Stimulated activated CD4-positive, alpha-beta T cell treated with anti-CD3 and anti-CD28 coated beads, Interleukin-15, amount 100 ng/mL, for 1 hour (primary cell): ENCODE measurements around the gene CRHR1.

Experiments
- DNase-seq, 2 donors: peaks; one replicate each; pipeline ENCODE4 v3.0.0-alpha.2; 2020; ENCODE audit warnings: low read depth in 1 of 2, low spot score in 1 of 2

Gene CRHR1

DNA sequence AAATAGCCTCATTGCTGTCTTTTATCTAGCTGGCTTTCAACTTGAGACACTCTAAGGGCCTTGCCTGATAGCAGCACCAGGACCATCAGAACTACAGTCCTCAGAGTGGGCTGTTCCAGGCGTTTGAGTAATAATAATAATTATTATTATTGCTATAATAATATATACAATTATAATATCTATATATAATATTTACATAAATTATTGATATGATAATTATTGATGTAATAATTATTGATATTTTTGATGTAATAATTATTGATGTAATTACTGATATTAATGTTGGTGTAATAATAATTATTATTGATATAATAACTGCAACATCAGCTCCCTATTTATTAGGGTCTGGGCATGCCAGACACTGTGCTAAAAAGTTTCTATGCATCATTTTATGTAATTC is 25.6 kb upstream of the CRHR1 start:
- DNase-seq = no peak

DNA sequence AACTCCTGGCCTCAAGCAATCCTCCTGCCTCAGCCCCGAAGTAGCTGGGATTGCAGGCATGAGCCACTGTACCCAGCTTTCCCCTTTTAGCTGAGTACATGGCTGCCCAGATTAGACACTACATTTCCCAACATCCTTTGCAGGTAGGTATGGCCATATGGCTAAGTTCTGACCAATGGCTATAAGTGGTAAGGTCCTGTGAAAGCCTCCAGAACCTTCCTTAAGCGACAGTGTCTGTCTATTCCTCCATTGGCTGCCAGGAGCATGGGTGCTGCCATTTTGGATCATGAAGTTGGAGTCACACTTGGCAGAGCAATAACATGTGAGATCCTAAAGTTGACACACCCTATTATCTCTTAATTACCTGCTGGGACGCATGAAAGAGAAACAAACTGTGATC is 24.4 kb upstream of the CRHR1 start:
- no peak for DNase-seq

- no peak for DNase-seq
These were observed 22.1 kb upstream of the CRHR1 start for GRCh38 chr17:45761957-45762565.

DNA sequence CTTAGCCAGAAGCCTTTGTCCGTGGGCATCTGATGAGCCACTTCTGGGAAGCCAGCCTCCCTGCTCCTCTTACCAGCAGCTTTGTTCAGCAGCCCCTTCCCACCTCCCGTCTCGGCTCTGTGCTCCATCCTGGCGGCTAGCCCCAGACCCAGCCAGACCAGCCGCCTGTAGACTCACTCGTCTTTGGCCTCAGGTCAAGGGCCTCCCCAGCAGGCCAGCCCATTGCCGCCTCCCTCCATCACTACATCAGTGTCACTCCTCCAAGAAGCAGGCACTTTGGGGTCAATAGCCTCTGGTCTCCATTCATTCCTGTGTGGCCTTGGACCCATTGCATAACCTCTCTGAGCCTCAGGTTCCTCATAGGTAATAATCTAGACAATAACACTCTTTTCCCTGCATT is 20.9 kb upstream of the CRHR1 start:
- no peak for DNase-seq

- DNase-seq = no peak
These were observed 19.6 kb upstream of the CRHR1 start for GRCh38 chr17:45764479-45764878.

GRCh38 chr17:45768000-45768399 is 16.1 kb upstream of the CRHR1 start:
- no peak for DNase-seq

DNA sequence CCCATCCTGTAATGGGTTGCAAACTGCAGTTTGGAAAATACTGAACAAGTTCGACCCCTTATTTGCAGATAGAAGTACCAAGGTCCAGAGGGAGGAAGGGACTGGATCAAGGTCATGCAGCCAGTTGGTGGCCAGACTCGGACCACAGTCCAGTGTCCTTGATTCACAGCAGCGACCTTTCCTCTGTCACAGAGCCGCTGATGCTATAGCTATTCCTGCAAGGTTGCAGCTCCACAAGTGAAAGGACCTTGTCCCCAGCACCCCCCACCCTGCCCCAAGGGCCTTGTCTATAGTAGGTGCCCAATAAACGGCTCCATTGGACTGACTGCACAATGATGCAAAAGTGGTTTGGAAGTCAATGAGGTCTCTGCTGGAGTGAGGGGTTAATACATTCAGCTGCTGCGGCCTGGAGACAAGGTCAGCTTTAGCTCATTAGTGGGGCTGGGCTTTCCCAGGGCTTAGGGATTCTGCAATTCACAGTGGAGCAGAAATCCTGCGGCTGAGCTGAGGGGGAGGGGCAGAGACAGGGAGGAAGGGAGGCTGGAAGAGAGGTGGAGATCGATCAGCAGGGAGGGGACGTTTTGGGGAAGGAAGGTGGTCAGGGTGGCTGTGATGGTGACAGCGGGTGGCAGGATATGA is 13.4 kb upstream of the CRHR1 start:
- DNase-seq = no peak

GRCh38 chr17:45771271-45771959 is 12.7 kb upstream of the CRHR1 start:
- DNase-seq = no peak

DNA sequence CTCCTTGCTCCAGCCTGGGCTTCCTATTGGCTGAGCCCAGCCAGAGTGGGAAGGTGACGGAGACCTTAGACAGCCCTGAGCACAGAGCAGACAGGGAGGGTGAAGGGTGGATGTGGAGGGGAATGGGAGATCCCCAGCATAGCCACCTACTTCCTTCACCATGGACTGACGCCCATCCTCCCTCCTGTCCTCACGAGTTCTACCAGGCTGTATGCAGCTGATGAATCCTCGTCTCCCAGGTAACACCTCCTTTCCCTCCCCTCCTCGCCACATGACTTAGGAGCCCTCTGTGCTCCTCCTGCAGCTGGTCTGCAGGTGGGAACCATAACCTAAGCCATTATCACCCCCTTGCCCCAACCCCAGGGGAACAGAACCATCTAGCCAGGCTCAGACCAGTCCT is 9.0 kb upstream of the CRHR1 start:
- DNase-seq = no peak

- DNase-seq = no peak
These were observed 8.5 kb upstream of the CRHR1 start for GRCh38 chr17:45775576-45776011.

DNA sequence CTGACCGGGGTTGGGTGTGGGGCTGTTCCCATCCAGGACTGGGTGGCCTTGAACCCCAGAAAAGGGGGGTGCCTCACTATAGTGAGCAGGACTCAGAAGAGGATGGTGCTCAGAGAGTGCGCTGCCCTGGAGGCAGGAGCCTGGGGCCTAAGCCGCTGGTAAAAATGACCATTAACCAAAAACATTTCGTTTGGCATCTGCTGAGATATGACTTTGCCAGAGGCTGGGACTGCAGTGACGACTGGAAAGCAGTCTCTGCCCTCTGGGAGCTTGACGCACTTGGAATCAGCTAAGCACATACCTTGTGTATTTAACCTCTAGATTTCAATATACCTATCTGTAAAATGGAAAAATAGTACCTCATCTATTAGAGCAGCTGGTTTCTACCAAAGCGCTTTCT is 7.2 kb upstream of the CRHR1 start:
- no peak for DNase-seq

DNA sequence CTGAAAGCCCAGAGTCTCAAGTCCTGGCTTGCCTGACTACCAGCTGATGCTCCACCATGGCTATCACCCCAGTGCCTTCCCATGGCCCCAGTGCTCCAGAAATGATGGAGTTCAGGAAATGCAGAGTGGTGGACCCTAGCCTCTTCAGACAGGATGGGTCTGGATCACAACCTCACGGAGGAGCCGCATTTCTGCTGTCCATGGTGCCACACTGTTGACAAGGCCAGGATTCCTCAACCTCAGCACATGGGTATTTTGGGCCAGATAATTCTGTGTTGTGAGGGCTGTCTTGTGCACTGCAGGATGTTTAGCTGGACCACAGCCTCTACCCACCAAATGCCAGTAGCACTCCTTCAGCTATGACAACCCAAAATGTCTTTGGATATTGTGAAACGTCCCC is 6.7 kb upstream of the CRHR1 start:
- DNase-seq = no peak

GRCh38 chr17:45780921-45781320 is 3.2 kb upstream of the CRHR1 start:
- no peak for DNase-seq

- peak in 1 of 2 donors; percentile 34 for DNase-seq
These were observed 1.1 kb upstream of the CRHR1 start for GRCh38 chr17:45782889-45783592.

DNA sequence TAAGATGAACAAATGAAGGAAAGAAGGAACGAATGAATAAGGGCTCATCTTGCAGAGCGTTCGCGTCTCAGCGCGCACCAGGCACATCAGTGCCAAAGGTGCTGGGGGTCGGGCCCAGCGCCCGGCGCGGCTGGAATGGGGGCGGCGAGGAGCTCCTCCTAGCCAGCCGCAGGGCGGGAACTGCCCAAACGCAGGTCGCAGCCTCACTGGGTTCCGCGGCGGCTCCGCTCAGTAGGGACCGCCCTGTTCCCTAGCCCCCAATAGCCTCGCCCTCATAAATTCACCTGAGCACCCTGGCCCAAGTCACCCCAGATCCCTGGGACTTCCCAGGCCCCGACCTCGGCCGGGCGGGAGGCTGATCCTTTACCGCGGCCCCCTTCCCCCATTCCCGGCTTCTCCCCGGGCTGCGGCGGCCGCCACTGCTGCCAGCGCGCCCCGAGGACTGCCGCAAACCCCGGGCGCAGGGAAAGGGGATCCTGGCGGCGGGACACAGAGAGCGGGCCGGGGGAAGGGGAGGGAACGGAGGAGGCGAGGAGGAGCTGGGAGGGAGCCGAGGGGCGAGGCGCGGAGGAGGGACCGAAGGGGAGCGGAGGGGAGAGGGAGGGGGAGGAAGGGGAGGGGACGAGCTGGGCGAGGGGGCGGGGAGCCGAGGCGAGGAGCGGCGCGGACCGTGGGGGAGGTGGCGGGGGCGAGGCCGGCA is 377 bp upstream of the CRHR1 start:
- DNase-seq = no peak

GRCh38 chr17:45784741-45785479 is 790 bp downstream of the CRHR1 start:
- peak in 1 of 2 donors; percentile 6 for DNase-seq

DNA sequence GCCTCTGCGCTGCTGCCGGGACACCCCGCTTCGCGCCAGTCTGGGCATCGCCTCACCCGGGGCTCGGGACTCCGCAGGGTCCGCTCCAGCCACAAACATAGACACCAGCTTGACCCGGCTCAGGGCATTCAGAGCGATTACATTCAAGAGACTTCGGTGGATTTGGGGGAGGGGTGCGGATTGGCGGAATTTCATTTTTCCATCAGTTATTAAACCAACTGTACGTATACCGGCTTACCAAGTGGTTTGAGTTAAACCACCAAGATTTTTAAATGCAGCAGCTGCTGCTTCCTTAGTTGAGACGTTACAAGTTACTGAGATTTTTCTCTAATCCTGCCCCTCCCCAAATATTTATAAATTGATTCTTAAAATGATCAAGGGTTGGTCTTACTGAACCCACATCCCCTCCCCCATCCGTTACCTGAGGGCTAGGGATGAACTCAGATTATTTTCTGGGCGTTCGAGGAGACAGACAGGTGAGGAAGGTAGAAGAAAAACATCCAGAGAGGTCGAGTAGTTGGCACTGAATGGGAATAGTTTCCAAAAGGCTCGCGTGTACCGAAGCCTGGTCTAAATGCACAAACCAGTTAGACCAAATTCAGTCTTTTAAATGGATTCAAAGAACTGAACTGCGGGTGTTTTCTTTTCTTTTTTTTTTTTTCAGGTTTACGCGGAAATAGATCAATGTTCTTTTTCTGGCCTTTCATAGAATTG is 1.5 kb downstream of the CRHR1 start:
- DNase-seq = no peak

DNA sequence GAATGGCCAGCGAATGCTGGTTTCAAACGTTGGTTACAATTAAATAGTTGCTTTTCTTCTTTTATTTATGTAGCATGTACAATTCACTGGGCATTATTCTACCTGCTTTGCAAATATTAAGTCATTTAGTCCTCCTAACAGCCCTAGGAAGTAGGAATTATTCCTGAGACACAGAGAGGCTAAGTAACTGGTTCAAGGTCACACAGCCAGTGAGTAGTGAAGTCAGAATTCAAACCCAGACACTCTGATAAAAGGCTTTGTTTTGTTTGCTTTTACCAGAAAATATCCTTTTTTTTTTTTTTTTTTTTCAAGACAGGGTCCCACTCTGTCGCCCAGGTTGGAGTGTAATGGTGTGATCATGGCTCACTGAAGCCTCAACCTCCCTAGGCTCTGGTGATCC is 2.2 kb downstream of the CRHR1 start:
- DNase-seq = no peak

GRCh38 chr17:45787044-45787443 is 2.9 kb downstream of the CRHR1 start:
- DNase-seq = no peak

GRCh38 chr17:45787656-45788055 is 3.5 kb downstream of the CRHR1 start:
- DNase-seq = no peak
